Measurements from ENCODE around the gene COPA.

The COPA gene

GRCh38 chr1:160328184-160328583, 14.9 kb downstream of the COPA start:
- no peak overlapping the region for H3K4me3 ChIP-seq (ENCODE audit: low read depth, low read length)
- TF ChIP-seq CTCF (IDR thresholded peaks at IDR 0.05; ENCODE audit: borderline replicate concordance, insufficient read depth, low read depth, low read length) = no peak

GRCh38 chr1:160326418-160326817, 16.6 kb downstream of the COPA start:
- no peak overlapping the region for H3K4me3 ChIP-seq (ENCODE audit: low read depth, low read length)
- no peak for TF ChIP-seq CTCF (IDR thresholded peaks at IDR 0.05; ENCODE audit: borderline replicate concordance, insufficient read depth, low read depth, low read length)

- no peak overlapping the region for H3K4me3 ChIP-seq (ENCODE audit: low read depth, low read length)
- TF ChIP-seq CTCF (IDR thresholded peaks at IDR 0.05; ENCODE audit: borderline replicate concordance, insufficient read depth, low read depth, low read length) = no peak
Measured at GRCh38 chr1:160325252-160325651, 17.8 kb downstream of the COPA start.

- no peak for TF ChIP-seq CTCF (IDR thresholded peaks at IDR 0.05; ENCODE audit: borderline replicate concordance, insufficient read depth, low read depth, low read length)
- no peak overlapping the region for H3K4me3 ChIP-seq (ENCODE audit: low read depth, low read length)
Measured at GRCh38 chr1:160322831-160323230, 20.2 kb downstream of the COPA start.

GRCh38 chr1:160315359-160315758, 27.7 kb downstream of the COPA start:
- no peak for TF ChIP-seq CTCF (IDR thresholded peaks at IDR 0.05; ENCODE audit: borderline replicate concordance, insufficient read depth, low read depth, low read length)
- H3K4me3 ChIP-seq (ENCODE audit: low read depth, low read length) = no peak overlapping the region

GRCh38 chr1:160309571-160309970, 33.5 kb downstream of the COPA start:
- no peak for TF ChIP-seq CTCF (IDR thresholded peaks at IDR 0.05; ENCODE audit: borderline replicate concordance, insufficient read depth, low read depth, low read length)
- no peak overlapping the region for H3K4me3 ChIP-seq (ENCODE audit: low read depth, low read length)

GRCh38 chr1:160309185-160309557, 33.9 kb downstream of the COPA start:
- H3K4me3 ChIP-seq (ENCODE audit: low read depth, low read length) = no peak overlapping the region
- no peak for TF ChIP-seq CTCF (IDR thresholded peaks at IDR 0.05; ENCODE audit: borderline replicate concordance, insufficient read depth, low read depth, low read length)

Measured in GM12875 (cell line).